ENCODE data around the gene FARS2. TPM values are rescaled to one million over a fixed set of nuclear protein-coding genes. Genes with fewer than 3 reads are reported as not detected.

The FARS2 gene
- polyA plus RNA-seq, 1 of the 3 experiments (the other 2 are of a cell fraction): 12.5 TPM

DNA sequence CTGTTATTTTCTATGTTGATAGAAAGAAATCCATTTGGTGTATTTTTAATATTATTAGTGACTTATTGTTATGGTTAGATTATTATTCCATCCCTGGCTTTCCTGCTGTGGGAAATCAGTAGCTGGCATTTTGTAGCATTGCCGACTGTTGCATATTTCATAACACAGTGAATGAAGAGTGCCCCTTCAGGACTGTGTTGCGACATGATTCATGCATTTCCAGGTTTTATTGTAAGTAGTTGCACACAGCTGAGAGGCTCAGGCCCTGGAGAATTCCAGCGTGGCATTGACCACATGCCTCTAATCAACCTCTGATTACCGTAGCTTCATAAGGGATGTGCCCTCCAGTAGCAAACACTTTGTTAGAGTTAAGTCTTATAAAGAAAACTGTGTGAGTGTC, 263.9 kb downstream of the FARS2 start:
- POLR2A ChIA-PET: no interaction called here
- no peaks in the 10 kb centered on the region for H3K9me2 ChIP-seq
- CTCF ChIA-PET: interaction anchor here (0.8 to 1.8 kb wide), 2 partner anchors 54 to 147 kb away, joined by 3 to 5 read pairs; no protein-coding TSS in a partner anchor
- TF ChIP-seq, protein P1, sequence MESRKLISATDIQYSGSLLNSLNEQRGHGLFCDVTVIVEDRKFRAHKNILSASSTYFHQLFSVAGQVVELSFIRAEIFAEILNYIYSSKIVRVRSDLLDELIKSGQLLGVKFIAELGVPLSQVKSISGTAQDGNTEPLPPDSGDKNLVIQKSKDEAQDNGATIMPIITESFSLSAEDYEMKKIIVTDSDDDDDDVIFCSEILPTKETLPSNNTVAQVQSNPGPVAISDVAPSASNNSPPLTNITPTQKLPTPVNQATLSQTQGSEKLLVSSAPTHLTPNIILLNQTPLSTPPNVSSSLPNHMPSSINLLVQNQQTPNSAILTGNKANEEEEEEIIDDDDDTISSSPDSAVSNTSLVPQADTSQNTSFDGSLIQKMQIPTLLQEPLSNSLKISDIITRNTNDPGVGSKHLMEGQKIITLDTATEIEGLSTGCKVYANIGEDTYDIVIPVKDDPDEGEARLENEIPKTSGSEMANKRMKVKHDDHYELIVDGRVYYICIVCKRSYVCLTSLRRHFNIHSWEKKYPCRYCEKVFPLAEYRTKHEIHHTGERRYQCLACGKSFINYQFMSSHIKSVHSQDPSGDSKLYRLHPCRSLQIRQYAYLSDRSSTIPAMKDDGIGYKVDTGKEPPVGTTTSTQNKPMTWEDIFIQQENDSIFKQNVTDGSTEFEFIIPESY (IDR thresholded peaks at IDR 0.05; ENCODE audit: borderline replicate concordance, low read depth): no peak
- no peak for TF ChIP-seq RAD21 (IDR thresholded peaks at IDR 0.05; ENCODE audit: low read length)
- no peak for TF ChIP-seq YY1 (IDR thresholded peaks at IDR 0.05; ENCODE audit: low read depth)
- TF ChIP-seq RFX5 (IDR thresholded peaks at IDR 0.05; ENCODE audit: low read length): no peak
- TF ChIP-seq SMC3 (IDR thresholded peaks at IDR 0.05; ENCODE audit: low read depth, low read length): no peak
- TF ChIP-seq TCF12 (IDR thresholded peaks at IDR 0.05): no peak
- TF ChIP-seq, protein P2, sequence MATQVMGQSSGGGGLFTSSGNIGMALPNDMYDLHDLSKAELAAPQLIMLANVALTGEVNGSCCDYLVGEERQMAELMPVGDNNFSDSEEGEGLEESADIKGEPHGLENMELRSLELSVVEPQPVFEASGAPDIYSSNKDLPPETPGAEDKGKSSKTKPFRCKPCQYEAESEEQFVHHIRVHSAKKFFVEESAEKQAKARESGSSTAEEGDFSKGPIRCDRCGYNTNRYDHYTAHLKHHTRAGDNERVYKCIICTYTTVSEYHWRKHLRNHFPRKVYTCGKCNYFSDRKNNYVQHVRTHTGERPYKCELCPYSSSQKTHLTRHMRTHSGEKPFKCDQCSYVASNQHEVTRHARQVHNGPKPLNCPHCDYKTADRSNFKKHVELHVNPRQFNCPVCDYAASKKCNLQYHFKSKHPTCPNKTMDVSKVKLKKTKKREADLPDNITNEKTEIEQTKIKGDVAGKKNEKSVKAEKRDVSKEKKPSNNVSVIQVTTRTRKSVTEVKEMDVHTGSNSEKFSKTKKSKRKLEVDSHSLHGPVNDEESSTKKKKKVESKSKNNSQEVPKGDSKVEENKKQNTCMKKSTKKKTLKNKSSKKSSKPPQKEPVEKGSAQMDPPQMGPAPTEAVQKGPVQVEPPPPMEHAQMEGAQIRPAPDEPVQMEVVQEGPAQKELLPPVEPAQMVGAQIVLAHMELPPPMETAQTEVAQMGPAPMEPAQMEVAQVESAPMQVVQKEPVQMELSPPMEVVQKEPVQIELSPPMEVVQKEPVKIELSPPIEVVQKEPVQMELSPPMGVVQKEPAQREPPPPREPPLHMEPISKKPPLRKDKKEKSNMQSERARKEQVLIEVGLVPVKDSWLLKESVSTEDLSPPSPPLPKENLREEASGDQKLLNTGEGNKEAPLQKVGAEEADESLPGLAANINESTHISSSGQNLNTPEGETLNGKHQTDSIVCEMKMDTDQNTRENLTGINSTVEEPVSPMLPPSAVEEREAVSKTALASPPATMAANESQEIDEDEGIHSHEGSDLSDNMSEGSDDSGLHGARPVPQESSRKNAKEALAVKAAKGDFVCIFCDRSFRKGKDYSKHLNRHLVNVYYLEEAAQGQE (IDR thresholded peaks at IDR 0.05; ENCODE audit: low read depth, low read length): no peak
- TF ChIP-seq CHD2 (IDR thresholded peaks at IDR 0.05; ENCODE audit: low read length, partially characterized antibody): no peak
- no peak for TF ChIP-seq EZH2phosphoT487 (IDR thresholded peaks at IDR 0.05; ENCODE audit: borderline replicate concordance, low read depth)
- TF ChIP-seq, protein P3, sequence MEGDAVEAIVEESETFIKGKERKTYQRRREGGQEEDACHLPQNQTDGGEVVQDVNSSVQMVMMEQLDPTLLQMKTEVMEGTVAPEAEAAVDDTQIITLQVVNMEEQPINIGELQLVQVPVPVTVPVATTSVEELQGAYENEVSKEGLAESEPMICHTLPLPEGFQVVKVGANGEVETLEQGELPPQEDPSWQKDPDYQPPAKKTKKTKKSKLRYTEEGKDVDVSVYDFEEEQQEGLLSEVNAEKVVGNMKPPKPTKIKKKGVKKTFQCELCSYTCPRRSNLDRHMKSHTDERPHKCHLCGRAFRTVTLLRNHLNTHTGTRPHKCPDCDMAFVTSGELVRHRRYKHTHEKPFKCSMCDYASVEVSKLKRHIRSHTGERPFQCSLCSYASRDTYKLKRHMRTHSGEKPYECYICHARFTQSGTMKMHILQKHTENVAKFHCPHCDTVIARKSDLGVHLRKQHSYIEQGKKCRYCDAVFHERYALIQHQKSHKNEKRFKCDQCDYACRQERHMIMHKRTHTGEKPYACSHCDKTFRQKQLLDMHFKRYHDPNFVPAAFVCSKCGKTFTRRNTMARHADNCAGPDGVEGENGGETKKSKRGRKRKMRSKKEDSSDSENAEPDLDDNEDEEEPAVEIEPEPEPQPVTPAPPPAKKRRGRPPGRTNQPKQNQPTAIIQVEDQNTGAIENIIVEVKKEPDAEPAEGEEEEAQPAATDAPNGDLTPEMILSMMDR (IDR thresholded peaks at IDR 0.05): no peak
- TF ChIP-seq, protein P4, sequence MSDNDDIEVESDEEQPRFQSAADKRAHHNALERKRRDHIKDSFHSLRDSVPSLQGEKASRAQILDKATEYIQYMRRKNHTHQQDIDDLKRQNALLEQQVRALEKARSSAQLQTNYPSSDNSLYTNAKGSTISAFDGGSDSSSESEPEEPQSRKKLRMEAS (IDR thresholded peaks at IDR 0.05; ENCODE audit: low read depth): no peak
- TF ChIP-seq, protein P5, sequence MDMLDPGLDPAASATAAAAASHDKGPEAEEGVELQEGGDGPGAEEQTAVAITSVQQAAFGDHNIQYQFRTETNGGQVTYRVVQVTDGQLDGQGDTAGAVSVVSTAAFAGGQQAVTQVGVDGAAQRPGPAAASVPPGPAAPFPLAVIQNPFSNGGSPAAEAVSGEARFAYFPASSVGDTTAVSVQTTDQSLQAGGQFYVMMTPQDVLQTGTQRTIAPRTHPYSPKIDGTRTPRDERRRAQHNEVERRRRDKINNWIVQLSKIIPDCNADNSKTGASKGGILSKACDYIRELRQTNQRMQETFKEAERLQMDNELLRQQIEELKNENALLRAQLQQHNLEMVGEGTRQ (IDR thresholded peaks at IDR 0.05; ENCODE audit: borderline replicate concordance, low read depth, low read length): no peak
- TF ChIP-seq ELF1 (IDR thresholded peaks at IDR 0.05): no peak
- no peak for TF ChIP-seq TEAD4 (IDR thresholded peaks at IDR 0.05; ENCODE audit: borderline replicate concordance, insufficient read depth)
- H3K9me3 ChIP-seq: no peaks in the 10 kb centered on the region
- no peaks in the 10 kb centered on the region; a peak in 2 of 4 replicates for H3K4me1 ChIP-seq (ENCODE audit: control insufficient read depth in 1 of 2, insufficient read depth in 2 of 2, low read depth in 1 of 2, low read length in 1 of 2)
- no peak overlapping the region for H3K9ac ChIP-seq
- no peaks in the 10 kb centered on the region for H3K27me3 ChIP-seq (ENCODE audit: insufficient read depth)
- H3K4me3 ChIP-seq (ENCODE audit: low read depth in 2 of 2, low read length in 1 of 2): no peak overlapping the region
- H3K36me3 ChIP-seq (replicated peaks in 1 of 2; ENCODE audit: control insufficient read depth in 1 of 2, insufficient read depth in 2 of 2, low read length in 1 of 2): no peaks in the 10 kb centered on the region
- H2AFZ ChIP-seq (ENCODE audit: low read depth): no peak overlapping the region
- no peaks in the 10 kb centered on the region for H3K79me2 ChIP-seq (ENCODE audit: insufficient read depth)
- no peaks in the 10 kb centered on the region for H3F3A ChIP-seq (replicated peaks; ENCODE audit: insufficient read depth)
- no peak for DNase-seq
- no peak overlapping the region for H3K4me2 ChIP-seq
- 89% methylated on average over 4 of the region's 4 CpGs for WGBS (ENCODE audit: low lambda C conversion rate)
- no peak overlapping the region for H3K27ac ChIP-seq (ENCODE audit: low read depth in 2 of 2, low read length in 1 of 2)
- H4K20me1 ChIP-seq (ENCODE audit: insufficient read depth): no peaks in the 10 kb centered on the region
